Measurements from ENCODE around the gene CTNNA1. TPM values are rescaled to one million over a fixed set of nuclear protein-coding genes. Genes with fewer than 3 reads are reported as not detected.

The CTNNA1 gene
- total RNA-seq, 3 donors from 2014 or later: 347 to 457 (median 380) TPM

- H3K4me1 ChIP-seq (ENCODE audit: low read depth): no peaks in the 10 kb centered on the region
- TF ChIP-seq CTCF (IDR thresholded peaks at IDR 0.05): no peak
- ATAC-seq: no peak
- H3K4me3 ChIP-seq: no peak overlapping the region
- DNase-seq: no peak
- no peaks in the 10 kb centered on the region for H3K36me3 ChIP-seq (ENCODE audit: low read depth)
- H3K9me3 ChIP-seq: no peaks in the 10 kb centered on the region
- intact Hi-C loops (cut with DNase I, micrococcal nuclease): no loop called here
Observed at GRCh38 chr5:138849882-138850281, 96.7 kb downstream of the CTNNA1 start.

- no peaks in the 10 kb centered on the region for H3K9me3 ChIP-seq
- no peak for TF ChIP-seq CTCF (IDR thresholded peaks at IDR 0.05)
- no peaks in the 10 kb centered on the region for H3K4me1 ChIP-seq (ENCODE audit: low read depth)
- DNase-seq (no peak), ATAC-seq (no peak)
- H3K36me3 ChIP-seq (ENCODE audit: low read depth): no peaks in the 10 kb centered on the region
- intact Hi-C loops (cut with DNase I, micrococcal nuclease): no loop called here
- H3K4me3 ChIP-seq: no peak overlapping the region
Observed at GRCh38 chr5:138850865-138851435, 97.7 kb downstream of the CTNNA1 start.

- intact Hi-C loops (cut with DNase I, micrococcal nuclease): no loop called here
- no peak for TF ChIP-seq CTCF (IDR thresholded peaks at IDR 0.05)
- DNase-seq: no peak
- H3K36me3 ChIP-seq (ENCODE audit: low read depth): no peaks in the 10 kb centered on the region
- H3K4me1 ChIP-seq (ENCODE audit: low read depth): no peaks in the 10 kb centered on the region
- H3K9me3 ChIP-seq: no peaks in the 10 kb centered on the region
- ATAC-seq: no peak
- H3K4me3 ChIP-seq: no peak overlapping the region
Observed at GRCh38 chr5:138853132-138853531, 99.9 kb downstream of the CTNNA1 start.

- H3K4me1 ChIP-seq (ENCODE audit: low read depth): no peaks in the 10 kb centered on the region
- peaks cover 15% of the 10 kb centered on the region for H3K9me3 ChIP-seq
- ATAC-seq: no peak
- H3K36me3 ChIP-seq (ENCODE audit: low read depth): no peaks in the 10 kb centered on the region
- no peak for DNase-seq
- H3K4me3 ChIP-seq: no peak overlapping the region
- intact Hi-C loops (cut with DNase I, micrococcal nuclease): no loop called here
- TF ChIP-seq CTCF (IDR thresholded peaks at IDR 0.05): no peak
Observed at GRCh38 chr5:138867011-138867410, 113.8 kb downstream of the CTNNA1 start.

- DNase-seq: no peak
- intact Hi-C loops (cut with DNase I, micrococcal nuclease): no loop called here
- no peaks in the 10 kb centered on the region for H3K4me1 ChIP-seq (ENCODE audit: low read depth)
- H3K36me3 ChIP-seq (ENCODE audit: low read depth): no peaks in the 10 kb centered on the region
- no peak for TF ChIP-seq CTCF (IDR thresholded peaks at IDR 0.05)
- no peak overlapping the region for H3K4me3 ChIP-seq
- H3K9me3 ChIP-seq: no peaks in the 10 kb centered on the region
- ATAC-seq: no peak
Observed at GRCh38 chr5:138869038-138869437, 115.8 kb downstream of the CTNNA1 start.

Data from mucosa of descending colon (tissue), 3 donors.